Fibroblast of lung (primary cell): Measurements from ENCODE around the gene LRRC18. TPM values are rescaled to one million over a fixed set of nuclear protein-coding genes. Genes with fewer than 3 reads are reported as not detected.

Experiments
- DNase-seq, 2 donors: peaks; one replicate each; pipeline versions ENCODE4 v3.0.0 to v3.0.0-alpha.2; 2010; ENCODE audit warnings: low read depth in 2 of 2
- H2AFZ ChIP-seq: 2 replicates; pipeline ENCODE4 v1.5.1; 2012; ENCODE audit warnings: low read length, control low read depth, inconsistent platforms
- H3K27ac ChIP-seq: 2 replicates; pipeline ENCODE4 v1.5.1; 2011; ENCODE audit warnings: low read length, control low read depth; ENCODE audit not compliant: insufficient read depth
- H3K27me3 ChIP-seq: 2 replicates; pipeline ENCODE4 v1.5.1; 2011; ENCODE audit warnings: mild to moderate bottlenecking, low read length; ENCODE audit not compliant: control insufficient read depth, insufficient read depth
- H3K36me3 ChIP-seq: 2 replicates; pipeline ENCODE4 v1.5.1; 2011; ENCODE audit warnings: low read length; ENCODE audit not compliant: control insufficient read depth, insufficient read depth
- H3K4me1 ChIP-seq: 2 replicates; pipeline ENCODE4 v1.5.1; 2011; ENCODE audit warnings: low read length; ENCODE audit not compliant: control insufficient read depth, insufficient read depth; ENCODE audit errors: extremely low read depth
- H3K4me2 ChIP-seq: 2 replicates; pipeline ENCODE4 v1.5.1; 2011; ENCODE audit warnings: low read length, control low read depth; ENCODE audit not compliant: insufficient read depth; ENCODE audit errors: extremely low read depth
- H3K4me3 ChIP-seq, 4 experiments: fragments of 200-600 bp in 1 of 4; sonication (generic) in 1 of 4; replicated peaks in 1 of 4; 2 replicates each; pipeline ENCODE4 v1.5.1; 2011 to 2016; ENCODE audit warnings: low read length in 4 of 4, low read depth in 3 of 4, mild to moderate bottlenecking in 3 of 4, control low read depth in 2 of 4, inconsistent platforms in 1 of 4, mixed read lengths in 1 of 4; ENCODE audit not compliant: insufficient read depth in 1 of 4; ENCODE audit errors: control extremely low read depth in 1 of 4
- H3K79me2 ChIP-seq: 2 replicates; pipeline ENCODE4 v1.5.1; 2012; ENCODE audit warnings: mild to moderate bottlenecking, low read length, inconsistent platforms; ENCODE audit not compliant: control insufficient read depth, insufficient read depth
- H3K9ac ChIP-seq: 2 replicates; pipeline ENCODE4 v1.5.1; 2011; ENCODE audit warnings: mild to moderate bottlenecking, low read length, control low read depth; ENCODE audit not compliant: insufficient read depth
- H3K9me3 ChIP-seq: 2 replicates; pipeline ENCODE4 v1.5.1; 2012; ENCODE audit warnings: low read depth, low read length; ENCODE audit not compliant: control insufficient read depth, insufficient read depth
- H4K20me1 ChIP-seq: 2 replicates; pipeline ENCODE4 v1.5.1; 2011; ENCODE audit warnings: low read length; ENCODE audit not compliant: control insufficient read depth, insufficient read depth; ENCODE audit errors: extremely low read depth
- EZH2 ChIP-seq: IDR thresholded peaks from 2 replicates; pipeline ENCODE4 v1.5.1; 2012; ENCODE audit warnings: low read length, control low read depth, mild to moderate bottlenecking; ENCODE audit errors: missing control alignments
- polyA plus RNA-seq, 2 donors: library from polyadenylated mRNA; depleted of rRNA in 1 of 2; stranded (reverse) in 1 of 2; unstranded in 1 of 2; fragments of >200 nt; gene quantifications; 2 replicates each; pipeline ENCODE4 v1.2.1, GENCODE V29; 2011 to 2012; ENCODE audit warnings: missing spikeins in 1 of 2
- total RNA-seq: library from RNA; depleted of rRNA; stranded (reverse); fragments of >200 nt; gene quantifications from 2 replicates; pipeline ENCODE4 v1.2.1, GENCODE V29; 2014
- TF ChIP-seq, protein P1 (sequence below), 2 donors: IDR thresholded peaks in 1 of 2; conservative IDR thresholded peaks in 1 of 2; 1 replicate in 1 of 2; 2 replicates in 1 of 2; pipeline ENCODE4 v1.5.1; 2011 to 2012; ENCODE audit warnings: low read length in 2 of 2, control low read depth in 1 of 2, inconsistent platforms in 1 of 2, low read depth in 1 of 2, mild to moderate bottlenecking in 1 of 2

LRRC18 gene
- total and polyA plus RNA-seq, 2 donors (not counting 1 experiment from before 2014, with no cell fraction given) = 0.66 TPM; not detected in 1

DNA sequence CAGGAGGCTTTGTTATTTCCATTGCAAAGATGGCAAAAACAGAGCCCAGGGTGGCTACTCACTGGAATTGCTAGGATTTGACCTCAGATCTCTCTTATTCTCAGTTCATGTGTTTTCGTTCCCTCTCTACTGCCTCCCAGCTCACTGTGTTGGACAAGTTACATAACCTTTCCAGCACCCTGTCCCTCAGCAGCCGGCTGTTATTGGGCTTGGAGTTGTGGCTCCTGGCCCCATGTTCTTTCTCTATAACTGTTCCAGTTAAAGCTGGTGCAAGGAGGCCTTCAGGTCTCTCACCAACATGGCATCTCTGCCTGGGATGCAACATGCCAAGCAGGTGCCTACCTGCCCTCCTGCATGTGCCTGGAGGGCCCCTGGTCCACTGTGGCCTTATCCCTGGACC is 56.8 kb downstream of the LRRC18 start:
- Histone ChIP-seq H4K20me1 (no peaks in the 10 kb centered on the region), H2AFZ (no peak overlapping the region), H3K9ac (no peak overlapping the region), H3K79me2 (no peaks in the 10 kb centered on the region), H3K4me3 (no peak overlapping the region), H3K27ac (no peak overlapping the region), H3K9me3 (no peaks in the 10 kb centered on the region), H3K27me3 (no peaks in the 10 kb centered on the region), H3K36me3 (no peaks in the 10 kb centered on the region), H3K4me1 (no peaks in the 10 kb centered on the region), H3K4me2 (no peak overlapping the region)
- DNase-seq = no peak
- TF ChIP-seq, protein P1, sequence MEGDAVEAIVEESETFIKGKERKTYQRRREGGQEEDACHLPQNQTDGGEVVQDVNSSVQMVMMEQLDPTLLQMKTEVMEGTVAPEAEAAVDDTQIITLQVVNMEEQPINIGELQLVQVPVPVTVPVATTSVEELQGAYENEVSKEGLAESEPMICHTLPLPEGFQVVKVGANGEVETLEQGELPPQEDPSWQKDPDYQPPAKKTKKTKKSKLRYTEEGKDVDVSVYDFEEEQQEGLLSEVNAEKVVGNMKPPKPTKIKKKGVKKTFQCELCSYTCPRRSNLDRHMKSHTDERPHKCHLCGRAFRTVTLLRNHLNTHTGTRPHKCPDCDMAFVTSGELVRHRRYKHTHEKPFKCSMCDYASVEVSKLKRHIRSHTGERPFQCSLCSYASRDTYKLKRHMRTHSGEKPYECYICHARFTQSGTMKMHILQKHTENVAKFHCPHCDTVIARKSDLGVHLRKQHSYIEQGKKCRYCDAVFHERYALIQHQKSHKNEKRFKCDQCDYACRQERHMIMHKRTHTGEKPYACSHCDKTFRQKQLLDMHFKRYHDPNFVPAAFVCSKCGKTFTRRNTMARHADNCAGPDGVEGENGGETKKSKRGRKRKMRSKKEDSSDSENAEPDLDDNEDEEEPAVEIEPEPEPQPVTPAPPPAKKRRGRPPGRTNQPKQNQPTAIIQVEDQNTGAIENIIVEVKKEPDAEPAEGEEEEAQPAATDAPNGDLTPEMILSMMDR (conservative IDR thresholded peaks at IDR 0.05 in 1 of 2, IDR thresholded peaks at IDR 0.05 in 1 of 2; ENCODE audit: low read depth in 1 of 2, low read length in 2 of 2) = no peak
- TF ChIP-seq EZH2 = no peak

DNA sequence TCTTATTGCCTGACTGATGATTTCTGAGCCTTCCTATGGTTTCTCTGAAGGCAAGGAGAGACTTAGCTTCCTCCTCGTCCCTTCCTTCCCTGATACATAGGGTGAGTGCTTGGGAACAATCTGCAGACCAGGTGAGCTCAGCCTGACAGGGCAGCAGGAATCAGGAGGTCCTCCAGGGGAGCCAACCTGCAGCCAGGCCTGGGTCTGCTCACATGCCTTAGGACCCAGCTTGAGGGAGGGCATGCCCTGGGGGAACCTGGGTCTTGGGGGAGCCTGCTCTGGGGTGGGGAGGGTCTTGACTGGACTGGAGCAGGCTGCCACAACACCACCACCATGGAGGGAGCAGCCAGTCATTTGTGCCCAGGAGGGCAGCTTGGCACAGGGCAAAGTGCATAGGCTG is 57.7 kb downstream of the LRRC18 start:
- no peak overlapping the region for H3K4me3 ChIP-seq
- no peak overlapping the region for H3K4me2 ChIP-seq
- H3K9ac ChIP-seq = no peak overlapping the region
- TF ChIP-seq, protein P1 (conservative IDR thresholded peaks at IDR 0.05 in 1 of 2, IDR thresholded peaks at IDR 0.05 in 1 of 2; ENCODE audit: low read depth in 1 of 2, low read length in 2 of 2) = no peak
- no peak for TF ChIP-seq EZH2
- H4K20me1 ChIP-seq = no peaks in the 10 kb centered on the region
- no peaks in the 10 kb centered on the region for H3K27me3 ChIP-seq
- no peaks in the 10 kb centered on the region for H3K79me2 ChIP-seq
- H3K4me1 ChIP-seq = no peaks in the 10 kb centered on the region
- no peak overlapping the region for H3K27ac ChIP-seq
- no peaks in the 10 kb centered on the region for H3K36me3 ChIP-seq
- H3K9me3 ChIP-seq = no peaks in the 10 kb centered on the region
- DNase-seq = no peak
- H2AFZ ChIP-seq = no peak overlapping the region

DNA sequence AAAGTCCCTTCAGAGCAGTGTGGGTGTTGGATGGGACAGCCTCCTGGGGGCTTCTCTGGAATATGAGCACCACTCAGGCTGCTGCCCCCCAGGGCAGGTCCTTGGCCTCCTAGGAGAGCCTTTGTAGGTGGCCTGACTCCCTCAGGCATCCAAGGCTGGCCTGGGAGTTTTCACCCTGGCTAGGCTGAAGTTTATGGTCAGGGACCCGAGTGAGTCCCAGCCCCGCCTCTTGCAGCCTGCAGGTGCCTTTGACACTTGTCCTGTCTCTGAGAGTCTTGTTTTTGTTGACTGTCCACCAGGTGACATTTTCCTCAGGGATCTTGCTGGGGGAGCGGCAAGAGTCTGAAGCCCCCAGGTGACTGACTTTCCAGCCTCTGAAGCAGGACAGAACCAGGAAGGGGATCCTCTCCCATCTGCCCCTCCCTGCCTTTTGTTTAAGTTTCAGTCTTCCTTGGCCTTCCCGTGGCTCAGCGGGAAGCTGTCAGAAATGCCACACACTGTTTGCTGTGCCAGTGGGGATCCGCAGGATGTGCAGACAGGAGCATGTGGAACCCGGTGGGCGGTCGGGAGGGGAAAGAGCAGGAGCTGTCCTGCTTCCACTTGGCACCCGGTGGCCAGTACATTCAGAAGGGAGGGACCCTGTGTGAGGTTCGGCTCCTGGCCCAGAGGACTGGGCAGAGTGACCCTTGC is 59.5 kb downstream of the LRRC18 start:
- no peak for TF ChIP-seq EZH2
- TF ChIP-seq, protein P1 (conservative IDR thresholded peaks at IDR 0.05 in 1 of 2, IDR thresholded peaks at IDR 0.05 in 1 of 2; ENCODE audit: low read depth in 1 of 2, low read length in 2 of 2) = no peak
- no peak overlapping the region for H3K9ac ChIP-seq
- no peak overlapping the region for H3K4me2 ChIP-seq
- no peak overlapping the region for H2AFZ ChIP-seq
- H4K20me1 ChIP-seq = no peaks in the 10 kb centered on the region
- DNase-seq = no peak
- no peaks in the 10 kb centered on the region for H3K27me3 ChIP-seq
- H3K79me2 ChIP-seq = no peaks in the 10 kb centered on the region
- H3K4me1 ChIP-seq = no peaks in the 10 kb centered on the region
- H3K27ac ChIP-seq = no peak overlapping the region
- H3K36me3 ChIP-seq = no peaks in the 10 kb centered on the region
- no peaks in the 10 kb centered on the region for H3K9me3 ChIP-seq
- H3K4me3 ChIP-seq = no peak overlapping the region
